Uterus (tissue), 2 donors: ENCODE data around the gene UNC13D.

ENCODE experiments used
- CTCF ChIP-seq, 4 experiments: fragments of 200-600 bp in 2 of 4; fragments of 450-650 bp in 2 of 4; sonication (generic) in 2 of 4; IDR thresholded peaks; one replicate each; pipeline ENCODE4 v1.5.1; 2016 to 2019; ENCODE audit warnings: antibody characterized with exemption in 4 of 4, mild to moderate bottlenecking in 2 of 4, moderate library complexity in 1 of 4
- POLR2A ChIP-seq, 2 donors: fragments of 450-650 bp; IDR thresholded peaks; one replicate each; pipeline ENCODE4 v1.6.1; 2016; ENCODE audit warnings: antibody characterized with exemption in 2 of 2, mild to moderate bottlenecking in 1 of 2, moderate library complexity in 1 of 2

- TF ChIP-seq POLR2A (IDR thresholded peaks at IDR 0.05) = no peak
- no peak for TF ChIP-seq CTCF (IDR thresholded peaks at IDR 0.05)
These were observed 3.4 kb downstream of the UNC13D start for GRCh38 chr17:75840799-75841164.
